GM19099 (cell line): ENCODE measurements around the gene HAGH.

Experiments
- POLR2A ChIP-seq: IDR thresholded peaks from 3 replicates; pipeline ENCODE4 v1.6.1; 2011; ENCODE audit warnings: low read depth; ENCODE audit not compliant: insufficient read length; ENCODE audit errors: extremely low read depth

HAGH gene

DNA sequence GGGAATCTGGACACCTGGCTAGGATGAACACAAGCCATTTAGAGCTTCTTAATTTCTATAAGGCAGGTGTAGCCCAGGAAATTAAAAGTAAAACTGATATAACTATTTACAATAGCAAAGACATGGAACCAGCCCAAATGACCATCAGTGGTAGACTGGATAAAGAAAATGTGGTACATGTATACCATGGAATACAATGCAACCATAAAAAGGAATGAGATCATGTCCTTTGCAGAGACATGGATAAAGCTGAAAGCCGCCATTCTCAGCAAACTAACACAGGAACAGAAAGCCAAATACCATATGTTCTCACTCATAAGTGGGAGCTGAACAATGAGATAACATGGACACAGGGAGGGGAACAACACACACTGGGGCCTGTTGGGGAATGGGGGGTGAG, 19.8 kb upstream of the HAGH start:
- TF ChIP-seq POLR2A: no peak

DNA sequence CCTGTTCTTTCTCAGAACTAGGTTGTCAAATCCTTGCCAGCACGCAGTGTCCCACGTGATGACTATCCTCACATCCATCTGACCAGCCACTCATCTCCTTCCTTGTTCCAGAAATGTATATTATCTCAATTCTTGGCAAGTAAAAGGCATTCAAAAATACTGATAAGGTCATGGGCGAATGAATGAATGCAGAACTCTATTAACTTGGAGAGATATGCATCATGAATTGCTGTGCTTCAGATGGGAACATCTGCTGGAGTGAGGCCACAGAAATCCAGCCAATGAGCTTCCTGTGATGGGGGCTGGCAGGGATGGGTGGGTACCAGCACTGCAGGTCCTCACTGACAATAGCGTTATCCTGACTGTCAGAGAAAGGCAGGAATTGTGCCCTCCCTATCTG, 19.4 kb upstream of the HAGH start:
- TF ChIP-seq POLR2A: no peak

DNA sequence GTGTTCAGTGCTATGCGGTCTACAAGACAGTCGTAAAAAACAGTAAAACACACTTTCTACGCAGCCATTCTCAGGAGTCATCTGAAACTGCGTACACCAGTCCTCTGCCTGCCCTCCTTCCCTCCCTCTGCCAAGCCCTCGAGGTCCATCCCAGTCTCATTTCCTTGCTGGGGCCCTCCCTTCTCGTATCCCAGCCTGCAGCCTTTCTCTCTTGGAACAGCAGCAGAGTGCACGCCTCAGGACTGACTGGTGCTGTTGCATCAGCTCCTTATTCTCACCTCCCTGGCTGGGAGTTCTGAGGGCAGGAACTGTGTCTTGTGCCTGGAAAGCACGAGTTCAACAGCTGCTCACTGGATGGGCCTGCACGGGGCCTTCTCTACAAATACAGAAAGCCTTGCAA, 12.9 kb upstream of the HAGH start:
- TF ChIP-seq POLR2A: no peak

DNA sequence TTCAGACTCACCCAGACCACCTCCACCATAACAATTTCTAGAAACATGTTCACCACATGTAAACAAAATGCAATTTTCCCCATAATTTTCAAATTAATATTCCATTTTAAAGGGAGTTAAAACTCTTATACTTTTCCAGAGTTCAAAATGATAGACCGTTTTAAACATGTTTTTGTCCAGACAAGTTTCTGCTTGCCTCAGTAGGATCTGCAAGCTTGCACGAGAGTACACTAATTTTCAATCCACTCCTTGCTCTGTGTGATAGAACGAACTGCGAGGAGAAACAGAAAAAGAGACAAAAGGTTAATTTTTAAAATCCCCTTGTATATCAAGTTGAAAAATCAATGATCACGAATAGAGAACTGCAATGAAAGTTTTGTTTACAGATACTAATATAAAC, 7.5 kb upstream of the HAGH start:
- TF ChIP-seq POLR2A: no peak

DNA sequence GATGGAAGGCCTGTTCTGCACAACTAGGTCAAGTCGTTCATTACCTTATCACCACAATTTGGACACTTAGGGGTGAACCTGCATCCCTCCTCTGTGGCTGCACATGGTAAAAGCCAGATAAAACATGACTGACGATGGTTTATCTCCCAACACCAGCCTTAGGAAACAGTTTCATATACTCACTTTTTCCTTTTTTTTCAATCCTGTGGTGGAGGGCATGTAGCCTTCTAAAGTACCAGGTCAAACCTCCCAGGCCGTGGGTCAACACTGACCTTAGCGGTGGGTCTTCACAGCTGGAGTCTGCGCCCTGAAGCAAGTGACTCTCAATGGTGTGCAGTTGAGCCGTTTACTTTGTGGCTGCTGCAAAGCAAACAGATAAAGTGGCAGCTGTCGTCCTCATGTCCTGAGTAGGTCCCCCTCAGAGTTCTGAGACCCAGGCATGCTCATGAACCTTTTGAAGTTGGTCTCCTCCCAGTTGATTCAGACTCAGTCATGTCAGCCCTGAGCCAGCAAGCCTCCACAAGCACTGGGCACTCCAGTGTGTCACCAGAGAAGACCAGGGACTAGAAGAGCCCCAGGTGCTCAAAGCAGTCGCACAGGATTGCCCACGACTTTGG, 6.3 kb upstream of the HAGH start:
- no peak for TF ChIP-seq POLR2A

DNA sequence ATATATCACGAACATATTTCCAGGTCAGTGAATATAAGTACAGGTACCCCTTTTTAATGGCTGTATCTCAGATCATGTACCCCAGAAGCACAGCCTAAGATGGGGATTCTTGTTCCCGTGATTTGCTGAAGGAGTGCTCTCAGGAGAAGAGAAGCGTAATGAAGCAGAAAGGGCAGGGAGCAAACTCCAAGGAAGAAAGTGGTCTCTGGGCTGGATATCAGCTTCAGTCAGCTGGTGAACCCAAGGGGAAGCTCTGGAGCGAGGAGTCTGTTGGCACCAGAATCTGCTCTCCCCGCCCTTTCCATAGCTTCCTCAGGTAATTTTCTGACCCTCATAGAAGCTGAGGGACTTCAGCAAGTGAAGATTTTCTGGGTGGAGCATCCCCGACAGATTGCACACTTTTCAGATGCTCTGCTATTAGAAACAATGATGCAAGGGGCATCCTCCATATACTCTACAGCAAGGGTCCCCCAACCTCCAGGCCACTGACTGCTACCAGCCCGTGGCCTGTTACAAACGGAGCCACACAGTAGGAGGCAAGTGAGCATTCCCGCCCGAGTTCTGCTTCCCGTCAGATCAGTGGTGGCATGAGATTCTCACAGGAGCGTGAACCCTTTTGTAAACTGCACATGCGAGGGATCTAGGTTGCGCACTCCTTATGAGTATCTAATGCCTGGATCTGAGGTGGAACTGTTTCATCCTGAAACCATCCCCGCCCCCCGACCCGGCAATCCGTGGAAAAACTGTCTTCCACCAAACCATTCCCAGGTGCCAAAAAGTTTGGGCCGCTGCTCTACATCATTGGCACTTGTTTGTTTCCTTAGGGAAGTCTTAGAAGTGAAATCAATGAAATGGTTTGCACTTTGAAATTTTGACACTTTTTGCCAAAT, 4.8 kb upstream of the HAGH start:
- TF ChIP-seq POLR2A: no peak

DNA sequence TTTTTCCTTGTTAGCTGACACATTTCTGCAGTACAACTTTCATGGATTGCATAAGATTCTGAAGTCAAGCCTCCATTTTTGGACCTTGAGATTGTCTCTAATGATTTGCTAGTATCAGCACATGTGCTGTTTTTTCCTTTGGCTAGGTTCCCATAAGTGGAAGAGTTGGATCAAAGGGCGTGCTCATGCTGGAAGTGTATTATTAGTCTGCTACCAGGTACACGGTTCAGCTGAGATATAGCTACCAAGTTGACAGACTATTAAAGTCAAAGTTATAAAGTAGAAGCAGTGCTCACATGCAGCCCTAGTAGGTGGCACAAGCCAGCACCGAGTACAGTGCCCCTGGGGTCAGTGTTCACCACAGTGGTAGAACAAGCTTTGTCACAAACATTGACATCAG, 3.6 kb upstream of the HAGH start:
- no peak for TF ChIP-seq POLR2A

DNA sequence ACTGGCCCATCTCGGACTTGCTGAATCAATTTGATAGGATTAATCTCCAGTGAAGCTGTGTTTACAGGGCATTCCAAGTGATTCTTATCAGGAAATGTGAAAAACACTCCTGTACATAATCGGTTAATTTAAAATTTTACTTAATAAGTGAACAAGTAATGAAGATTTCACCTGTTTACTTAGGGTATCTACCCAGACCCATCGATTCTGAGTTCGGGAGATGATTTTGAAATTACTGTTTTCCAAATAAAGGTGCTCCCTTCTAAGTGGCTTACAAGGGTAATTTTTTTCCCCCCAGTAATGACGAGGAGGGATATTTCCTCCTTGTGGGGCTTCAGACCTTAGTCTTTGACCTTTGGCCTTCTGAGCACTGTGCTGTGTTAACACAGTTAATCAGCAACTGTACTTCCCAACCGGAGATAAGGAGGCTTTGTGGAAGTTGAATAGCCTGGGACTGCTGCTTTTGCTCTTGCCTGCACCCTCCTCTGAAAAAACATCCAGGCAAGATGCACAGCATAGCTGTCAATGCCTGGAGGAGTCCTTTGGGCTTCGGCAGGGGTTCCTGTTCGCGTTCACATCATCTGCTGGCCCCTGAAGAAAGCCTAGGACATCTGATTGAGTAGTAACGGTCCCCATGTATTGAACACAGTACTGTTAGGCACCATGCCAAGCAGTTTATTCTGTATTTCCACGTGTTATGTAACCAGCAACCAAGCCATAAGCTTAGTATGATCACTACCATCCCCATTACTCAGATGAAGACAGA, 2.2 kb upstream of the HAGH start:
- no peak for TF ChIP-seq POLR2A

DNA sequence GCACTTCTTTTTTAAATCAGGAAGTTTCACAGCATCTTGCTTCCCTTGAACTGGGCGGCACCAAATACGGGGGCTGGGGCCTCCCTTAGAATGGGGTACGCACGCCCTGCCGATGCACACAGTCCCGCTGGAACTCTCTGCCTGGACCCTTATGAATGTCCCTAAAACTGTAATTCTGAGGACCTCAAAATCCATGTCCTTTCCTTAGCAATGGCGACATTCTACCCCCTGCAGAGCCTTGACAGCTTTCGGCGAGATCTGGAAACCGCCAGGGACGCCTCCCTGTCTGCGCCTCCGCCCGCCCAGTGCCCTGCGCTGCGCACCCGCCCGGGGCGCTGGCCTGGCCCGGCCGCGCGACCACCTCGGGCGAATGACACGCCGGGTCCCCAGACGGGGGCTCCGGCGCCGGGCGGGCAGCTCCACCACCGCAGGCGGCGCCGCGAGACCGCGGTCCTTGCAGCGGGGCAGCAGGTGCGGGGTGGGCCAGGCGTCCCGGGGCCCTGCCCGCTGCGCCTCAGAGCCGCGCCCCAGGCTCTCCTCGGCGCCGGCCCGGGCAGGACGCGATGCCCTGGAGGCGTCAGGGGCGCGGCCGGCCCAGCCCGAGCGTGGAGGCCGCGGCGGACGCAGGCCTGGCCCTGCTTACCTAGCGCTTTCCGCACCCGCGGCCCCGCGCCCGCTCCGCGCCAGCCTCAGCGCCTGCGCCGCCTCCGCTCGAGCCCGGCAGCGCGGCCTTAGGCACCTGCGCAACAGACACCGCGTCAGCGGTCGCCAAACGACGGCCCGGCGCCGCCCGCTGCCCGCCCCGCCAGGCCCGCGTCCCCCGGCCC, 548 bp downstream of the HAGH start:
- no peak for TF ChIP-seq POLR2A

DNA sequence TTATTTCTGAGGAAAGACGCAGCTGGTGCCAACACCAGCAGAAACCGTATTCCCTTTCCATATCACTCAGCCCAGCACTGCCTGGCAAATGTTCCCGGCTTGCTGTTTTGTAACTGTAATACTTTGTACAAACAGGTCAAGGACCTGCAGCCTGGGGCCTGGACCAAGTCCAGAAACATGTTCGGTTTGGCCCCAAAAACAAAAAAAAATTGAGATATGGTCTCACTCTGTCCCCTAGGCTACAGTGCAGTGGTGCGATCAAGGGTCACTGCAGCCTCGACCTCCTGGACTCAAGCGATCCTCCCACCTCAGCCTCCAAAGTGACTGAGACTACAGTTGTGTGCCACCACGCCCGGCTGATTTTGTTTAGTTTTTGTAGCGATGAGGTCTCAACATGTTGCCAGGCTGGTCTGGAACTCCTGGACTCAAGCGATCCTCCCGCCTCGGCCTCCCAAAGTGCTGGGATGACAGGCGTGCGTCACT, 1.2 kb downstream of the HAGH start:
- TF ChIP-seq POLR2A: no peak

DNA sequence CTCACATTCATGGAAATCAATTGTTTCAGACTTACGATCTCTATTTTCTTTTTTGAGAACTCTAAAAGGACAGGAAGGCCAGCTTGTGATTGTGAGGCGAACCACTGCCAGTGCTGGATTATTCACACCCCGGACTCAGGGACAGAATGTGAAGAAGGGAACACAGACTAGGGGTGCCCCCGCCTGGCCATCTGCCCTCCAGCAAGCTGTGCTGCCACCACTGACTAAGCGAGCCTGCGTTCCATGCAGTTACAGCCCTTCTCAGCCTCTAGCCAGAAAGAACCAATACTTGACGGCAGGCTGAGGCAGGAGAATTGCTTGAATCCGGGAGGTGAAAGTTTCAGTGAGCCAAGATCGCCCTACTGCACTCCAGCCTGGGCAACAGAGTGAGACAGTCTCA, 2.8 kb downstream of the HAGH start:
- TF ChIP-seq POLR2A: no peak

DNA sequence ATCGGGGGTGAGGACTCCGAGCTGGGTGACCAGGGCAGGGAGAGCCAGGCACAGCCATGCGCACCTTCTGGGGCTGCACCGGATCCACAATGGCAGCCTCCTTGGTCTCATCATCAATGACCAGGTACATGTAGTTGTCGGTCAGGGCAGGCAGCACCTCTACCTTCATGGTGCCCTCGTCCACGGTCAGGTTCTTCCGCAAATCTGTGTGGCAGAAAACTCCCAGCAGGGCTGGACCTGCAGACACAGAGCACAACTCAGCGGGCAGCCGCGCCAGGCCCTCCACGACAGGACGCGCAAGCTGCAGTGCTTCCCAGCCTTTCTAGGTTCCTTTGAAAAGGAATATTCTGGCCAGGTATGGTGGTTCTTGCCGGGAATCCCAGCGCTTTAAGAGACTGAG, 3.8 kb downstream of the HAGH start:
- TF ChIP-seq POLR2A: no peak

DNA sequence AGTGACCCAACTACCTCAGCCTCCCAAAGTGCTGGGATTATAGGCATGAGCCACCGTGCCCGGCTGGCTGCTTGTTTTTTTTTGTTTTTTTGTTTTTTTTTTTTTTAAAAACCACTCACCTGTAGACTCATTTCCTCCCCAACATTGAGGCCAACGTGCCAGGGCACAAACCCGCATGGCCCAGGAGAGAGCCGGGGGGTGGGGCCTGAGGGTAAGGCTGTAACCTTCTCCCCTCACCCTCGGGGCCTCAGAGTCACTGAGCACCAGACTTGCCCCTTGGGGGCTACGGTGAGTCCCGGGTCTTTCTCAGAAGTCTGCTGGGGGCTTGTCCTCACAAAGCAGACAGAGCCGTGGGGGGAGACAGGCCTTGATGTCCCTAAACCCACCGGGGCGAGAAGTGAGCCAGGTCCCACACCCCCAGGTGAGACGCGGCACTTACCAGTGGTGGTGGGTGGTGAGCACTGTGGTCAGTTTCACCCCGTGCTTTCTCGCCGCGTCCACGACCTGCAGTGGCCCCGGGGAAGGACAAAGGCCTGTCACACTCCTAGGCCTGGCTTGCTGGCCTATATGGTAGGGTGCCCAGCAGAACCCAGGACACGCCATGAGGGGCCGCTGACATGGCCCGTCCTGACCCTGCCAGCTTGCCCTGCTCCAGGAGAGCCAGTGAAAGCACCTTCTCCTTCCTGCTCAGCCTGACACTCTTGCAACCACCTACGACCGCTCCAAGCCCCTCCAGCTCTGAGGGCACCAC, 4.6 kb downstream of the HAGH start:
- TF ChIP-seq POLR2A: no peak

DNA sequence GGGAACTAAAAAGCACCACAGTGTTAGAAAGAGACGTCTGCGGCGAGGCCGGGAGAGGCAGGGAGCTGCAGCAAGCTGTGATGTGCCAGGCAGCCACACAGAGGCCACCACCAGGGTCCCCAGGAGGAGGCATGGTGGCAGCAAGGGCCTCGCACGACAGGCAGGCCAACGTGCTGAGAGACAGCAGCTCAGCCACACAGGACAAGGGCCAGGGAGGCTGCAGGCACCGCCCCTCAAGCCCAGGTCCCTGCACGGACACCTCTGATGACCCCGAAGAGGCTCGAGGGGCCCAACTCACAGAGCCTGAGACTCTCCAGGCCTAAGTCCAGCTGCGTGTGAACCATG, 5.7 kb downstream of the HAGH start:
- TF ChIP-seq POLR2A: no peak

DNA sequence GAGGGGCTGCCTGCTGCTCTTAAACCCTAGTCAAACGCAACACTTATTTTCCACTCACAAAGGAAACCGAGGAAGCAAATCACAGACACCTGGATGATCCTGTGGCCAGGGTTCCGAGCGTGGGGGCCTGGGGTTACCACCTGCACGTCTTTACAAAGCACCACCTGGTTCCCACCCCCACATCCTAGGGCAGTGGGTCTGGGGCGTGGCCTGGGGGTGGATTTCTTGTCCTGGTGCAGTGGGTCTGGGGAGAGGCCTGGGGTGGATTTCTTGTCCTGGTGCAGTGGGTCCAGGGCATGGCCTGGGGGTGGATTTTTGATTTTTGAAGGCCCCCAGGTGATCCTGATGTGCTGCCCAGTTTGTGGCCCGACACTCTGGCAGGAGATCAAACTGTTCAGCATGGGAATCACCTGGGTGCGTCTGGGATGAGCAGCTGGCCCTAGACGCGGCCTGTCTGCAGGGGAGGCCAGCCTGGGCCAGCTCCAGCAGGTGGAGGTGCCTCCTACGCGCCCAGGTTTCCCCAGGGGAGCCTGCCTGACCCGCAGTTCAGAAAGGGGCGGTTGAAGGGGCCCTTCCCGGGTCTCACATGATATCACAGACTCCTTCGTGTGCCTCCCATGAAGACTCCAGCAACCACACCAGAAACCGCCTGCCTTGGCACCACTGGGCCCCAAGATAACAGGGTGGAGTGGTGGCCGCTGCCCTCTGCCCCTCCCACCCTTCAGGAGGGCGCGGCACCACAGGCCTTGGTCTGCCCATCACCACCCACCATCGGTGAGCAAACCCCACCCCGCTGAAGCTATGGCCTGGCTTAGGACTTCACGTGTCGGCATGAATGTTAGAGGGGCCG, 6.3 kb downstream of the HAGH start:
- no peak for TF ChIP-seq POLR2A
